WTC11 (cell line): Measurements from ENCODE around the gene FAU. TPM values are rescaled to one million over a fixed set of nuclear protein-coding genes. Genes with fewer than 3 reads are reported as not detected.

Source experiments
- ATAC-seq: fragments of 200-7000 bp; cut with Tn5 transposase; 2 replicates; pipeline ENCODE4 v1.10.0; 2021; ENCODE audit warnings: mild to moderate bottlenecking, moderate library complexity
- CTCF ChIA-PET: fragments of 300-600 bp; sonication (Branson Sonifier 250); formaldehyde crosslinking; loops from one replicate; lab custom pipeline; 2021; ENCODE audit warnings: antibody characterized with exemption; lab: Charles Lee
- POLR2A ChIA-PET: fragments of 350-600 bp; sonication (Branson Sonifier 250); formaldehyde crosslinking; loops from one replicate; lab custom pipeline; 2021; ENCODE audit warnings: antibody characterized with exemption; lab: Charles Lee
- DNase-seq: peaks from one replicate; pipeline ENCODE4 v3.0.0; 2021; ENCODE audit warnings: low spot score
- H3K27ac Mint-ChIP-seq: 2 replicates; pipeline ENCODE4 v1.8.0; 2021; ENCODE audit warnings: mixed read lengths
- H3K27me3 Mint-ChIP-seq: 2 replicates; pipeline ENCODE4 v1.8.0; 2021; ENCODE audit warnings: low read depth, mild to moderate bottlenecking, moderate library complexity, mixed read lengths
- H3K36me3 Mint-ChIP-seq: 2 replicates; pipeline ENCODE4 v1.8.0; 2021; ENCODE audit warnings: mixed read lengths
- H3K4me1 Mint-ChIP-seq: 2 replicates; pipeline ENCODE4 v1.8.0; 2022; ENCODE audit warnings: mixed read lengths
- H3K4me3 Mint-ChIP-seq: 2 replicates; pipeline ENCODE4 v1.8.0; 2021; ENCODE audit warnings: mild to moderate bottlenecking, moderate library complexity, mixed read lengths
- H3K9me3 Mint-ChIP-seq: 2 replicates; pipeline ENCODE4 v1.8.0; 2021; ENCODE audit warnings: mixed read lengths
- GTF2I ChIP-seq: fragments of 250-450 bp; sonication (Bioruptor Pico); conservative IDR thresholded peaks from 2 replicates; pipeline ENCODE4 v1.4.0; 2021; ENCODE audit warnings: mild to moderate bottlenecking
- MXD4 ChIP-seq: fragments of 250-450 bp; sonication (Bioruptor Pico); IDR thresholded peaks from 2 replicates; pipeline ENCODE4 v1.8.0; 2021; ENCODE audit warnings: mild to moderate bottlenecking, moderate library complexity, borderline replicate concordance
- NR3C1 ChIP-seq: sonication (generic); formaldehyde crosslinking; conservative IDR thresholded peaks from 2 replicates; pipeline ENCODE4 v1.8.1; 2023; ENCODE audit warnings: low read depth, mild to moderate bottlenecking, missing genetic modification reagents
- RORB ChIP-seq: fragments of 250-450 bp; sonication (Bioruptor Pico); IDR thresholded peaks from 2 replicates; pipeline ENCODE4 v1.9.0; 2021; ENCODE audit warnings: mild to moderate bottlenecking
- SMAD3 ChIP-seq: sonication (generic); formaldehyde crosslinking; IDR thresholded peaks from 2 replicates; pipeline ENCODE4 v1.8.0; 2022; ENCODE audit warnings: missing genetic modification reagents, mild to moderate bottlenecking, borderline replicate concordance
- TEAD4 ChIP-seq: sonication (generic); formaldehyde crosslinking; IDR thresholded peaks from 2 replicates; pipeline ENCODE4 v1.8.0; 2022; ENCODE audit warnings: mild to moderate bottlenecking, missing genetic modification reagents
- ZNF121 ChIP-seq: sonication (generic); formaldehyde crosslinking; IDR thresholded peaks from 2 replicates; pipeline ENCODE4 v1.8.0; 2023; ENCODE audit warnings: missing genetic modification reagents
- ZNF219 ChIP-seq: sonication (generic); formaldehyde crosslinking; IDR thresholded peaks from 2 replicates; pipeline ENCODE4 v1.8.0; 2023; ENCODE audit warnings: missing genetic modification reagents, mild to moderate bottlenecking, borderline replicate concordance
- total RNA-seq: library from RNA; stranded (reverse); gene quantifications from 3 replicates; pipeline ENCODE4 v1.2.3, GENCODE V29; 2021
- TF ChIP-seq, protein P1 (sequence below): fragments of 200-600 bp; IDR thresholded peaks from 2 replicates; pipeline ENCODE4 v1.8.0; 2022; ENCODE audit warnings: antibody characterized with exemption
- TF ChIP-seq, protein P2 (sequence below): sonication (generic); formaldehyde crosslinking; IDR thresholded peaks from 2 replicates; pipeline ENCODE4 v1.8.1; 2023; ENCODE audit warnings: mild to moderate bottlenecking, missing genetic modification reagents
- TF ChIP-seq, protein P3 (sequence below): fragments of 250-450 bp; sonication (Bioruptor Pico); IDR thresholded peaks from 2 replicates; pipeline ENCODE4 v1.9.0; 2021; ENCODE audit warnings: mild to moderate bottlenecking
- TF ChIP-seq, protein P4 (sequence below): sonication (generic); formaldehyde crosslinking; IDR thresholded peaks from 2 replicates; pipeline ENCODE4 v1.8.0; 2022; ENCODE audit warnings: mild to moderate bottlenecking, missing genetic modification reagents

Gene FAU
- total RNA-seq, 1 experiment from 2014 or later, result 991 TPM

DNA sequence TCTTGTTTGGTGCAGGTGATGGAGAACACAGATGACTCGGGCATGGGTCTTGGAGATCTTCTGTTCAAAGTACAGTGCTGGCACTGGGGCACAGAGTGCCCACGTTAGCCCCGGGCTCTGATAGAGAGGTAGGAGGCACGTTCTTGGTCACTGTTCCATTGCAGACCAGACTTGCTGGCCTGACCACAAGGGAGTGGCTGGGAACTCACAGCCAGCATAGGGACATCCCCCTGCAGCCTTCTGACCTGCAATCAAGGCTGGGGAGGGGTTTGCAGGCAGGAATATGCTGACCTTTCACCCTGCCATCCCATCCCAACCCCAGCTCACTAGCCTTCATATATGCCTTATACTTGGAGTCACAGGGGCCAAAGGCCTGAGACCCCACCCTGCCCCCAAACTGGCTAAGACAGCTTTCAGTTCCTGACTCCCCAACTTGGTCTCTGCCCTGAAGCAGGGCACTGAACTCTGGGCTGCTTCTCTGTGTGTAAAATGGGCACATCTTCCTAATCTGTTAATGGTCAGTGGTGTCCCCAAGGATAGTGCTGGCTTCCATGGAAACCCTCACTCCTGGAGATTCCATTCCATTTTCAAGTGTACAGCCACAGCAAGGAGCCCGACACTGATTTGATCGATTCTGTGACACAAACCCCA, 4.8 kb upstream of the FAU start:
- H3K27ac Mint-ChIP-seq, result no peak overlapping the region

GRCh38 chr11:65125197-65126056, 3.5 kb upstream of the FAU start:
- DNase-seq (no peak), ATAC-seq (no peak)
- TF ChIP-seq NR3C1 (CRISPR knock-in tag) (no peak), TEAD4 (CRISPR knock-in tag) (no peak), SMAD3 (no peak), ZNF219 (CRISPR knock-in tag) (no peak), GTF2I (CRISPR knock-in tag) (no peak), ZNF121 (CRISPR knock-in tag) (no peak), MXD4 (CRISPR knock-in tag) (no peak)
- TF ChIP-seq, protein P1, sequence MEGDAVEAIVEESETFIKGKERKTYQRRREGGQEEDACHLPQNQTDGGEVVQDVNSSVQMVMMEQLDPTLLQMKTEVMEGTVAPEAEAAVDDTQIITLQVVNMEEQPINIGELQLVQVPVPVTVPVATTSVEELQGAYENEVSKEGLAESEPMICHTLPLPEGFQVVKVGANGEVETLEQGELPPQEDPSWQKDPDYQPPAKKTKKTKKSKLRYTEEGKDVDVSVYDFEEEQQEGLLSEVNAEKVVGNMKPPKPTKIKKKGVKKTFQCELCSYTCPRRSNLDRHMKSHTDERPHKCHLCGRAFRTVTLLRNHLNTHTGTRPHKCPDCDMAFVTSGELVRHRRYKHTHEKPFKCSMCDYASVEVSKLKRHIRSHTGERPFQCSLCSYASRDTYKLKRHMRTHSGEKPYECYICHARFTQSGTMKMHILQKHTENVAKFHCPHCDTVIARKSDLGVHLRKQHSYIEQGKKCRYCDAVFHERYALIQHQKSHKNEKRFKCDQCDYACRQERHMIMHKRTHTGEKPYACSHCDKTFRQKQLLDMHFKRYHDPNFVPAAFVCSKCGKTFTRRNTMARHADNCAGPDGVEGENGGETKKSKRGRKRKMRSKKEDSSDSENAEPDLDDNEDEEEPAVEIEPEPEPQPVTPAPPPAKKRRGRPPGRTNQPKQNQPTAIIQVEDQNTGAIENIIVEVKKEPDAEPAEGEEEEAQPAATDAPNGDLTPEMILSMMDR, result no peak
- TF ChIP-seq, protein P2, sequence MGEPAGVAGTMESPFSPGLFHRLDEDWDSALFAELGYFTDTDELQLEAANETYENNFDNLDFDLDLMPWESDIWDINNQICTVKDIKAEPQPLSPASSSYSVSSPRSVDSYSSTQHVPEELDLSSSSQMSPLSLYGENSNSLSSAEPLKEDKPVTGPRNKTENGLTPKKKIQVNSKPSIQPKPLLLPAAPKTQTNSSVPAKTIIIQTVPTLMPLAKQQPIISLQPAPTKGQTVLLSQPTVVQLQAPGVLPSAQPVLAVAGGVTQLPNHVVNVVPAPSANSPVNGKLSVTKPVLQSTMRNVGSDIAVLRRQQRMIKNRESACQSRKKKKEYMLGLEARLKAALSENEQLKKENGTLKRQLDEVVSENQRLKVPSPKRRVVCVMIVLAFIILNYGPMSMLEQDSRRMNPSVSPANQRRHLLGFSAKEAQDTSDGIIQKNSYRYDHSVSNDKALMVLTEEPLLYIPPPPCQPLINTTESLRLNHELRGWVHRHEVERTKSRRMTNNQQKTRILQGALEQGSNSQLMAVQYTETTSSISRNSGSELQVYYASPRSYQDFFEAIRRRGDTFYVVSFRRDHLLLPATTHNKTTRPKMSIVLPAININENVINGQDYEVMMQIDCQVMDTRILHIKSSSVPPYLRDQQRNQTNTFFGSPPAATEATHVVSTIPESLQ (CRISPR knock-in tag), result no peak
- TF ChIP-seq, protein P3, sequence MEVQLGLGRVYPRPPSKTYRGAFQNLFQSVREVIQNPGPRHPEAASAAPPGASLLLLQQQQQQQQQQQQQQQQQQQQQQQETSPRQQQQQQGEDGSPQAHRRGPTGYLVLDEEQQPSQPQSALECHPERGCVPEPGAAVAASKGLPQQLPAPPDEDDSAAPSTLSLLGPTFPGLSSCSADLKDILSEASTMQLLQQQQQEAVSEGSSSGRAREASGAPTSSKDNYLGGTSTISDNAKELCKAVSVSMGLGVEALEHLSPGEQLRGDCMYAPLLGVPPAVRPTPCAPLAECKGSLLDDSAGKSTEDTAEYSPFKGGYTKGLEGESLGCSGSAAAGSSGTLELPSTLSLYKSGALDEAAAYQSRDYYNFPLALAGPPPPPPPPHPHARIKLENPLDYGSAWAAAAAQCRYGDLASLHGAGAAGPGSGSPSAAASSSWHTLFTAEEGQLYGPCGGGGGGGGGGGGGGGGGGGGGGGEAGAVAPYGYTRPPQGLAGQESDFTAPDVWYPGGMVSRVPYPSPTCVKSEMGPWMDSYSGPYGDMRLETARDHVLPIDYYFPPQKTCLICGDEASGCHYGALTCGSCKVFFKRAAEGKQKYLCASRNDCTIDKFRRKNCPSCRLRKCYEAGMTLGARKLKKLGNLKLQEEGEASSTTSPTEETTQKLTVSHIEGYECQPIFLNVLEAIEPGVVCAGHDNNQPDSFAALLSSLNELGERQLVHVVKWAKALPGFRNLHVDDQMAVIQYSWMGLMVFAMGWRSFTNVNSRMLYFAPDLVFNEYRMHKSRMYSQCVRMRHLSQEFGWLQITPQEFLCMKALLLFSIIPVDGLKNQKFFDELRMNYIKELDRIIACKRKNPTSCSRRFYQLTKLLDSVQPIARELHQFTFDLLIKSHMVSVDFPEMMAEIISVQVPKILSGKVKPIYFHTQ, result no peak
- H3K27ac Mint-ChIP-seq, result no peak overlapping the region
- no peaks in the 10 kb centered on the region for H3K9me3 Mint-ChIP-seq
- H3K4me1 Mint-ChIP-seq, result peaks cover 14% of the 10 kb centered on the region
- ChIA-PET CTCF (interaction anchor here (2.2 kb wide), 1 partner anchor 12 kb away, joined by 7 read pairs; no protein-coding TSS in a partner anchor), POLR2A (no interaction called here)
- no peaks in the 10 kb centered on the region for H3K27me3 Mint-ChIP-seq
- no peak overlapping the region for H3K4me3 Mint-ChIP-seq
- H3K36me3 Mint-ChIP-seq, result peaks cover 38% of the 10 kb centered on the region

More for the DNA sequence above, 4.8 kb upstream of the FAU start:
- ATAC-seq, result no peak
- H3K27me3 Mint-ChIP-seq, result no peaks in the 10 kb centered on the region
- POLR2A ChIA-PET, result no interaction called here
- H3K36me3 Mint-ChIP-seq, result peaks cover 31% of the 10 kb centered on the region
- peaks cover 8% of the 10 kb centered on the region for H3K4me1 Mint-ChIP-seq
- CTCF ChIA-PET, result interaction anchor here (0.6 to 2.2 kb wide), 3 partner anchors 13 to 77 kb away, joined by 3 to 7 read pairs (median 3); no protein-coding TSS in a partner anchor
- TF ChIP-seq, protein P4, sequence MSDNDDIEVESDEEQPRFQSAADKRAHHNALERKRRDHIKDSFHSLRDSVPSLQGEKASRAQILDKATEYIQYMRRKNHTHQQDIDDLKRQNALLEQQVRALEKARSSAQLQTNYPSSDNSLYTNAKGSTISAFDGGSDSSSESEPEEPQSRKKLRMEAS, result no peak
- TF ChIP-seq RORB (CRISPR knock-in tag), result no peak
- no peaks in the 10 kb centered on the region for H3K9me3 Mint-ChIP-seq
- no peak overlapping the region for H3K4me3 Mint-ChIP-seq
- DNase-seq, result no peak
